Smooth muscle cell (in vitro differentiated cells): Measurements from ENCODE around the gene PIR. TPM values are rescaled to one million over a fixed set of nuclear protein-coding genes. Genes with fewer than 3 reads are reported as not detected.

Experiments used
- DNase-seq: peaks from one replicate; lab custom pipeline; 2025; ENCODE audit not compliant: unreplicated experiment; lab: John Stamatoyannopoulos, UW
- H2AFZ ChIP-seq: fragments of 200-600 bp; sonication (generic); 2 replicates; pipeline ENCODE4 v1.6.0; 2016; ENCODE audit warnings: antibody characterized with exemption, low read depth, mild to moderate bottlenecking
- H3F3A ChIP-seq: fragments of 200-600 bp; sonication (generic); 2 replicates; pipeline ENCODE4 v1.6.0; 2017; ENCODE audit warnings: antibody characterized with exemption, low read depth
- H3K27ac ChIP-seq: fragments of 200-600 bp; sonication (generic); 2 replicates; pipeline ENCODE4 v1.5.1; 2016; ENCODE audit warnings: low read depth, mild to moderate bottlenecking
- H3K27me3 ChIP-seq: fragments of 200-600 bp; sonication (generic); 2 replicates; pipeline ENCODE4 v1.6.1; 2016; ENCODE audit warnings: low read depth, mild to moderate bottlenecking
- H3K36me3 ChIP-seq: fragments of 200-600 bp; sonication (generic); 2 replicates; pipeline ENCODE4 v1.5.1; 2016; ENCODE audit warnings: low read depth
- H3K4me1 ChIP-seq: fragments of 200-600 bp; sonication (generic); 2 replicates; pipeline ENCODE4 v1.5.1; 2016; ENCODE audit warnings: low read depth
- H3K4me2 ChIP-seq: fragments of 200-600 bp; sonication (generic); 2 replicates; pipeline ENCODE4 v1.6.0; 2016; ENCODE audit warnings: mild to moderate bottlenecking
- H3K4me3 ChIP-seq: fragments of 200-600 bp; sonication (generic); 2 replicates; pipeline ENCODE4 v1.5.1; 2016; ENCODE audit warnings: mild to moderate bottlenecking
- H3K79me2 ChIP-seq: fragments of 200-600 bp; sonication (generic); 2 replicates; pipeline ENCODE4 v1.6.0; 2016; ENCODE audit warnings: low read depth, mild to moderate bottlenecking
- H3K9ac ChIP-seq: fragments of 200-600 bp; sonication (generic); 2 replicates; pipeline ENCODE4 v1.6.0; 2016; ENCODE audit warnings: low read depth
- H3K9me3 ChIP-seq: fragments of 200-600 bp; sonication (generic); replicated peaks from 2 replicates; pipeline ENCODE4 v1.5.1; 2016; ENCODE audit warnings: low read depth
- H4K20me1 ChIP-seq: fragments of 200-600 bp; sonication (generic); 2 replicates; pipeline ENCODE4 v1.6.0; 2016; ENCODE audit warnings: low read depth
- CTCF ChIP-seq: fragments of 200-600 bp; sonication (generic); IDR thresholded peaks from 2 replicates; pipeline ENCODE4 v1.5.1; 2017; ENCODE audit warnings: borderline replicate concordance, mild to moderate bottlenecking, antibody characterized with exemption; ENCODE audit not compliant: insufficient read depth, poor library complexity, severe bottlenecking
- WGBS: methylation state at CpG from one replicate; pipeline ENCODE4 v1.1.7; 2016; ENCODE audit warnings: low lambda C conversion rate; 5-methylcytosine and 5-hydroxymethylcytosine counted together
- polyA plus RNA-seq: library from polyadenylated mRNA; unstranded; fragments of >200 nt; fragmentation: Nextera tagmentation; extraction: Ambion mirVana; gene quantifications from 2 replicates; pipeline ENCODE4 v1.2.1, GENCODE V29; 2016
- total RNA-seq: library from RNA; depleted of rRNA; stranded (reverse); fragments of >200 nt; gene quantifications from 2 replicates; pipeline ENCODE4 v1.2.3, GENCODE V29; 2014

PIR gene
- total and polyA plus RNA-seq, 2 experiments from 2014 or later = 9.3 to 14.3 TPM

GRCh38 chrX:15425024-15425423, 68.1 kb downstream of the PIR start:
- Histone ChIP-seq H4K20me1 (no peaks in the 10 kb centered on the region), H2AFZ (no peak overlapping the region), H3K4me1 (no peaks in the 10 kb centered on the region), H3K4me2 (no peak overlapping the region), H3K27me3 (no peaks in the 10 kb centered on the region), H3F3A (no peaks in the 10 kb centered on the region), H3K79me2 (no peaks in the 10 kb centered on the region), H3K9ac (no peak overlapping the region), H3K27ac (no peak overlapping the region), H3K4me3 (no peak overlapping the region), H3K36me3 (no peaks in the 10 kb centered on the region), H3K9me3 (no peaks in the 10 kb centered on the region)
- WGBS = 97% methylated on average over 1 of the region's 1 CpG
- no peak for TF ChIP-seq CTCF
- DNase-seq = no peak

GRCh38 chrX:15418707-15419181, 74.4 kb downstream of the PIR start:
- no peak overlapping the region for H3K27ac ChIP-seq
- 87% methylated on average over 3 of the region's 3 CpGs for whole genome bisulfite sequencing

GRCh38 chrX:15418041-15418706, 75.0 kb downstream of the PIR start:
- 90% methylated on average over 6 of the region's 6 CpGs for WGBS
- H3K36me3 ChIP-seq = no peaks in the 10 kb centered on the region
- no peak for DNase-seq

More at GRCh38 chrX:15418707-15419181, 74.4 kb downstream of the PIR start:
- no peaks in the 10 kb centered on the region for H3K79me2 ChIP-seq
- no peak overlapping the region for H3K4me2 ChIP-seq
- no peaks in the 10 kb centered on the region for H3F3A ChIP-seq
- no peaks in the 10 kb centered on the region for H3K27me3 ChIP-seq
- no peak for DNase-seq
- no peak overlapping the region for H3K9ac ChIP-seq
- no peak overlapping the region for H2AFZ ChIP-seq
- H3K4me3 ChIP-seq = no peak overlapping the region
- no peaks in the 10 kb centered on the region for H3K36me3 ChIP-seq
- H3K9me3 ChIP-seq = no peaks in the 10 kb centered on the region
- H3K4me1 ChIP-seq = no peaks in the 10 kb centered on the region
- no peak for TF ChIP-seq CTCF
- no peaks in the 10 kb centered on the region for H4K20me1 ChIP-seq

More at GRCh38 chrX:15418041-15418706, 75.0 kb downstream of the PIR start:
- H4K20me1 ChIP-seq = no peaks in the 10 kb centered on the region
- no peak overlapping the region for H3K4me3 ChIP-seq
- no peak overlapping the region for H2AFZ ChIP-seq
- H3K9ac ChIP-seq = no peak overlapping the region
- no peaks in the 10 kb centered on the region for H3K79me2 ChIP-seq
- no peak for TF ChIP-seq CTCF
- H3K27ac ChIP-seq = no peak overlapping the region
- no peaks in the 10 kb centered on the region for H3F3A ChIP-seq
- no peaks in the 10 kb centered on the region for H3K9me3 ChIP-seq
- H3K4me2 ChIP-seq = no peak overlapping the region
- no peaks in the 10 kb centered on the region for H3K4me1 ChIP-seq
- no peaks in the 10 kb centered on the region for H3K27me3 ChIP-seq
